ENCODE measurements around the gene GALNT14.

- no peak for TF ChIP-seq CTCF (IDR thresholded peaks at IDR 0.05)
- no peak for TF ChIP-seq ATF3 (CRISPR knock-in tag; conservative IDR thresholded peaks at IDR 0.05)
- TF ChIP-seq CBFB (CRISPR knock-in tag; IDR thresholded peaks at IDR 0.05; ENCODE audit: low read depth), result no peak
- TF ChIP-seq STAT6 (CRISPR knock-in tag; conservative IDR thresholded peaks at IDR 0.05; ENCODE audit: low read depth), result no peak
- no peak for TF ChIP-seq E2F4 (CRISPR knock-in tag; IDR thresholded peaks at IDR 0.05; ENCODE audit: borderline replicate concordance, low read depth)
- no peak for TF ChIP-seq ZNF512 (CRISPR knock-in tag; IDR thresholded peaks at IDR 0.05; ENCODE audit: borderline replicate concordance)
Measured at GRCh38 chr2:31109633-31110192, 28.5 kb downstream of the GALNT14 start.
